HG03442 (cell line): ENCODE data around the gene BTBD6.
"Not testable (repeated sequence)": the region's sequence is repeated elsewhere in the genome, so short reads cannot be mapped to it uniquely, and the experiment has no call there.

Source experiments
- ATAC-seq: cut with Tn5 transposase; IDR thresholded peaks from one replicate; pipeline ENCODE4 v1.9.1; 2021; ENCODE audit warnings: mild to moderate bottlenecking, moderate library complexity; ENCODE audit not compliant: unreplicated experiment

Gene BTBD6

DNA sequence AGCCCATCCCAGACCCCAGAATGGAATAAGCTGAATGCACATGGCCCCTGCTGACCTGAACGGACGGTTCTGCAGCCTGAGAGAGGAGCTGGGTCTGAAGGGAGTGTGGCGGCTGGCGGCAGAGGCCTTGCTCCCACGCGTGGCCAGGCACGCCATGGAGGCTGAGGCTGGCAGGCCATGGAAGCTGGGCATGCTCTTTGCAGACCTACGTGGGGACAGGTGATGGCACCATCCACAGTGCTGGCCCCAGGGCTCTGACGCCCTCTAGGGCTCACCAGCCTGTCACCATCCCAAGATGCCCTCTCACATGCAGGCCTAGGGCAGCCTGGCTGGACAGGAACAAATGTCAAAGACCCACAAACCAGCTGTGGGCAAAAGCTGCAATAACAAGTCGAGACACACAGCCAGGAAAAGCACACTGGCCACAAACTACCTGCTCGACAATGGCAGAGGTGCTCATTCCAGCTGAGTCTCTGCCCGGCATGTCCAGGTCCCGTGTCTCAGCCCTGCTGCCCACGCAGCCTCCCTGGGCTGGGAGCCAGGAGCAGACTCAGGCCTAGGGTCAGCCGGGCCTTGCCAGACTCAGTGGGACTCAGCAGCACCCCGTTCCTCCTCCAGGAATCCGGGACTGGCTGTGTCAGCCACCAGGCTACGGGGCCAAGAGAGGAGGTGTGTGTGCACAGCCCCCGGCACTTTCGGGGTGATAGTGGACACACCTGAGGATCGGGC is 19.7 kb downstream of the BTBD6 start:
- ATAC-seq, result no peak

GRCh38 chr14:105268736-105269354 is 20.5 kb downstream of the BTBD6 start:
- ATAC-seq, result no peak

GRCh38 chr14:105269405-105269804 is 21.1 kb downstream of the BTBD6 start:
- no peak for ATAC-seq

DNA sequence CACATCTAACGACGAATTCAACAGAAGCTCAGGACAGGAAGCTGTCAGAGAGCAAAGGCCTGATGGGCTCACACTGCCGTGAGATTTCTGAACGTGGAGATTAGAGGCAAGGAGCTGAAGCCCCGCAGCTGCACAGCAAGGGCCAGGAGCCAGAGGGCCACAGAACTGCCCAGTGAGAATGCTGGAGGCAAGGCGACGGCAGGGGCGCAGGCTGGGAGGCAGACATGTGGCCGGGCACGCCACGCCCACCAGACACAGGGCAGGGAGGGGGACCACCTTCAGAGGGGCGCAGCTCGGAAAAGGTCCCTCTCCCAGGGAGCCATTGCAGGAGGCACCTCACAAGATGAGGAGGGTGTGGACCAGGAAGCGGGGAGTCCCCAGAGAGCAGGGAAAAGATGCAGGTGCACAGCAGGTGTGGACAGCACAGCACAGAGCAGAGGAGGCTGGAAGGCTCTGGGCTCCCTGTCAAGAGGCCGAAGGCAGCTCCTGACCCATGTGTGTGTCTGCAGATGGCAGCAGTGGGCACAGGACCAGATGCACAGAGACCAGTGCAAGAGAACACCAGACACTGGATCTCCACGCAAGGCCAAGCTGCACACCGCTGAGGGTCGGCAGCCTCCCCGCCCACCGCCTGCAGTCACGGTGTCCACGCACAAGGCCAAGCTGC is 23.0 kb downstream of the BTBD6 start:
- no peak for ATAC-seq

- ATAC-seq, result no peak
Measured at GRCh38 chr14:105272623-105273022, 24.3 kb downstream of the BTBD6 start.

- no peak for ATAC-seq
Measured at GRCh38 chr14:105273062-105273461, 24.7 kb downstream of the BTBD6 start.

DNA sequence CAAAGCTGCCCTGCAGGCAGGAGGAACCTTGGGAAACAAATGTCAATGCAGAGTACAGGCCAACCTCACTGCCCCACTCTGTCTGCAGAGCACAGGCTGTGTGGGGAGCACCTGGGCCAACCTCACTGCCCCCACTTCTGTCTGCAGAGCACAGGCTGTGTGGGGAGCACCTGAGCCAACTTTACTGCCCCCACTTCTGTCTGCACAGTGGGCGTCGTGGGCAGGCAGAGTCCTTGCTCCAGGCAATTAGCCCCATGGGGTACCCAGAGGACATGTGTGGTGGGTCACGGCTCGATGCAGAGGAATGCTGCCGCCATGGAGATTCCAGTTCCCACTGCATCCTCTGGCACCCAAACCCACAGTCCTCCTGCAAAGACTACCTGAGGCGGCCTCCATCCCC is 26.3 kb downstream of the BTBD6 start:
- ATAC-seq, result no peak

GRCh38 chr14:105275267-105275946 is 27.1 kb downstream of the BTBD6 start:
- no peak for ATAC-seq

DNA sequence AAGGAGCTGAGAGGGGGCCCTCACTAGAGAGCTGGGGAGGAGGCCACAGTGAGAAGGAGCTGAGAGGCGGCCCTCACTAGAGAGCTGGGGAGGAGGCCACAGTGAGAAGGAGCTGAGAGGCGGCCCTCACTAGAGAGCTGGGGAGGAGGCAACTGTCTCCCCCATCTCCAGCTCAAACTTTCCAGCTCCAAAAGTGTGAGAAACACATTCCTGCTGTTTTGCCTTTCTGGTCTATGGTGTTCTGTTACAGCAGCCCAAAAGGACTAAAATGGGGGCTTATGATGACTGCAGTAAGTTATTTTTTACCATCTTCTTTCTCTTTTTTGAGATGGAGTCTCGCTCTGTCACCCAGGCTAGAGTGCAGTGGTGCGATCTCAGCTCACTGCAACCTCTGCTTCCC is 29.1 kb downstream of the BTBD6 start:
- ATAC-seq, result not testable (repeated sequence)

DNA sequence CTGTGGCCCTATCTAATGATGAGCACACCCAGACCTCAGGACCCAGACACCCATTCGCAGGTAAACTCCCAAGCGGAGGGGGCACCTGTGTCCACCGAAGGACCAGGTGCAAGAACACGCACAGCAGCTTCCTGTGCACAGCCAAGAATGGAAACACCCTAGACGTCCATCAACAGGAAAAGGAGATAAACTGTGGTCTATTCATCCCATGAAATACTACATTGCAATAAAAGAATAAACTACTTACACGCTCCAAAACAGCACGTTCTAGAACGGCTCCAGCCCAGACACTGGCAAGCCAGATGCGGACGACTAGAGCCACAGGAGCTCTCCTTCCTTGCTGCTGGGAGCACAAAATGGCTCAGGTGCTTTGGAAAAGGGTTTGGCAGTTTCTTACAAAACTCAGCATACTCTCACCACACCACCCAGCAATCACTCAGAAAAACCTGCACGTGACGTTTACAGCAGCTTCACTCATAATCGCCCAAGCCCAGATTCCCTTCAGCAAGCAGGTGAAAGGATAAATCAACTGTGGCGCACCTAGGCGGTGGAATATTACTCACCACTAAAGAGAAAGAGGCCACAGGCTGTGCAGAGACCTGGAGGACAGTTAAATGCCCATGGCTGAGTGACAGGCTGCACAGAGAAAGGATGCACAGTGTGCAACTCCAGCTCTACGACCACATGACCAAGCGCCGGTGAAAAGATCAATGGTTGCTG is 31.5 kb downstream of the BTBD6 start:
- ATAC-seq, result no peak

DNA sequence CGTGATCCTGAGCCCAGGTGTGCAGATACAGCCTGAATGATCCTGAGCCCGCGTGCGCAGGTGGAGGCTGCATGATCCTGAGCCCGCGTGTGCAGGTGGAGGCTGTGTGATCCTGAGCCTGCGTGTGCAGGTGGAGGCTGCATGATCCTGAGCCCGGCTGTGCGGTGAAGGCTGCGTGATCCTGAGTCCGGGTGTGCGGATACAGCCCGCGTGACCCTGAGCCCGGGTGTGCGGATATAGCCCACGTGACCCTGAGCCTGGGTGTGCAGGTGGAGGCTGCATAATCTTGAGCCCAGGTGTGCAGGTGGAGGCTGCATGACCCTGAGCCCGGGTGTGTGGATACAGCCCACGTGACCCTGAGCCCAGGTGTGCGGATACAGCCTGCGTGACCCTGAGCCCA is 32.2 kb downstream of the BTBD6 start:
- ATAC-seq, result no peak

GRCh38 chr14:105281371-105282097 is 33.2 kb downstream of the BTBD6 start:
- ATAC-seq, result no peak

GRCh38 chr14:105282098-105282725 is 33.9 kb downstream of the BTBD6 start:
- ATAC-seq, result no peak

DNA sequence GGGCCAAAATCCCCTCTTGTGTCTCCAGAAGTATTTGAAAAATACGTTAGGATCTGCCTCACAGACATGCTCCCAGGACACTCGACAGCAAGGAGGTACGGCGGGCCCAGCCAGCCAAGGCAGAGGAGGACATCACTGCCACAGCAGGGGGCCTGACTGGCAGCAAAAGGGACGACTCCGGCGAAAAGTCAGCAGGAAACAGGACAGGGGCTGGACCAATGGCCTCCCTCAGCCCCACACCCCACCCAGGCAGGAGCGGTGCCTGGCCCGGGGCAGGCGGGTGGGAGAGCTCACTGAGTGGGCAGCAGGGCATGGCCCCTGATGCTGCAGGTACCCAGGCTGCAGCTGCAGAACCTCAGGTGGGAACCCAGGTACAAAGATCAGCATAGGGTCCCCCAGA is 34.7 kb downstream of the BTBD6 start:
- no peak for ATAC-seq

DNA sequence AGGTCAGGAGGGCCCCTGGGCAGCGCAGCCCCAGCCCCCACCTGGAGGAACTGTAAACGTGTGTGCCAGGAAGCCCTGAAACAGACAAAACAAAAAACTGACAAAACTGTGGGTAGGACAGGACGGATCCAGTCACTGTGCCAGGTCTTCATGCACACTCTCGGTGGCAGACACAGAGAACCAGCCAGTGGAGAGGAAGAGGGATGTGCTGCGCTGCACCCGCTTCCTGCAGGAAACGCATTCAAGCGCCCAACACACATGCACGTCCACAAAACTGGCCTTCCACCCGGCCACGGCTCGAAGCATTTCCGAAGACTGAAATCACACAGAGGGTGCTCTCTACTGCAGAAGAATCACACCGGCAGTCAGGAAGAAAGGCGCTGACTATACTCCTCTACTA is 35.6 kb downstream of the BTBD6 start:
- no peak for ATAC-seq

DNA sequence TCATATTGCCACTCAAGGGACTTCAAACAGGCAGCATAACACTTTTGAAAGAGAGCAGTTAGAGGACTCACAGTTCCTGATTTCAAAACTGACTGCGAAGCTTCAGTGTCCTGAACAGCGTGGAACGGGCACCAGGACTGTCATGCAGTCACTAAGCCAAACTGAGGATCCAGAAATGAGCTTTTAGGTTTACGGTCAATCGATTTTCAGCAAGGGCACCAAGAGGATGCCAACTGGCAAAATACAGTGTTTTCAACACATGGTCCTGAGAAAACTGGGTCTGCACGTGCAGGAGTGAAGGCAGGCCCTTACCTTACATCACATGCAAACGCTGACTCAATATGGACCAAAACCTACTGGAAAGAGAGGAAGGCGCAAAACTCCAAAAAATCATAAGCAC is 36.8 kb downstream of the BTBD6 start:
- no peak for ATAC-seq

GRCh38 chr14:105286759-105287144 is 38.4 kb downstream of the BTBD6 start:
- no peak for ATAC-seq

GRCh38 chr14:105287249-105288102 is 39.1 kb downstream of the BTBD6 start:
- ATAC-seq, result no peak

DNA sequence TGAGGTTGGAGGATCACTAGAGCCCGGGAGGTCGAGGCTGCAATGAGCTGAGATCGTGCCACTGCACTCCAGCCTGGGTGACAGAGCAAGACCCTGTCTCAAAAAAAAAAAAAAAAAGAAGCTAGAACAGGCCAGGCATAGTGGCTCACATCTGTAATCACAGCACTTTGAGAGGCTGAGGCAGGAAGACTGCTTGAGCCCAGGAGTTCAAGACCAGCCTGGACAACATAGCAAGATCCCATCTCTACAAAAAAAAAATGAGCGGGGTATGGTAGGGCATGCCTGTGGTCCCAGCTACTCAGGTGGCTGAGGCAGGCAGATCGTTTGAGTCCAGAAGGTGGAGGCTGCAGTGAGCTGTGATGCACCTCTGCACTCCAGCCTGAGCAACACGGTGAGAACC is 40.6 kb downstream of the BTBD6 start:
- ATAC-seq, result not testable (repeated sequence)
